Ovary (tissue), 9 donors: ENCODE results near the gene BROX. TPM values are rescaled to one million over a fixed set of nuclear protein-coding genes. Genes with fewer than 3 reads are reported as not detected.
"Not testable (repeated sequence)": the region's sequence is repeated elsewhere in the genome, so short reads cannot be mapped to it uniquely, and the experiment has no call there.

Experiments
- DNase-seq, 5 donors: peaks; one replicate each; pipeline ENCODE4 v3.0.0-alpha.2; 2019 to 2020
- H3K27ac ChIP-seq, 2 donors: fragments of 200-600 bp; one replicate each; pipeline versions ENCODE4 v1.5.1 to v1.8.0; 2019 to 2022
- H3K27me3 ChIP-seq: fragments of 200-600 bp; one replicate; pipeline ENCODE4 v1.8.0; 2022
- H3K36me3 ChIP-seq: fragments of 200-600 bp; sonication (generic); one replicate; pipeline ENCODE4 v1.5.1; 2019
- H3K4me1 ChIP-seq: one replicate; pipeline ENCODE4 v1.8.1; 2013; ENCODE audit warnings: mild to moderate bottlenecking, moderate library complexity; ENCODE audit not compliant: insufficient read depth
- H3K4me3 ChIP-seq: fragments of 200-600 bp; sonication (generic); one replicate; pipeline ENCODE4 v1.5.1; 2017
- H3K9me3 ChIP-seq, 2 donors: fragments of 200-600 bp in 1 of 2; sonication (generic) in 1 of 2; one replicate each; pipeline versions ENCODE4 v1.5.1 to v1.8.1; 2013 to 2019; ENCODE audit warnings: mild to moderate bottlenecking in 1 of 2, moderate library complexity in 1 of 2
- EP300 ChIP-seq: sonication (generic); formaldehyde crosslinking; IDR thresholded peaks from one replicate; pipeline ENCODE4 v1.6.1; 2017; ENCODE audit warnings: antibody characterized with exemption
- POLR2A ChIP-seq: fragments of 450-650 bp; IDR thresholded peaks from one replicate; pipeline ENCODE4 v1.6.1; 2017; ENCODE audit warnings: antibody characterized with exemption, mild to moderate bottlenecking, moderate library complexity
- WGBS, 3 donors: extraction: QIAGEN DNeasy Blood & Tissue Kit in 1 of 3; methylation state at CpG; one replicate each; pipeline versions ENCODE4 v1.1.5 to v1.1.7; 2013 to 2017; 5-methylcytosine and 5-hydroxymethylcytosine counted together
- intact Hi-C, 4 donors: fragments of 100-400 bp; cut with DNase I; formaldehyde crosslinking; loops; one replicate each; pipeline versions ENCODE4 v1.11.0 to v1.15.1; 2022 to 2023
- polyA plus RNA-seq, 2 donors: library from polyadenylated mRNA; stranded (reverse); fragments of 200-250 nt in 1 of 2; fragments of 350-450 nt in 1 of 2; fragmentation: Illumina TruSeq in 1 of 2; extraction: RNeasy Lipid Tissue Mini Kit (QIAGEN cat#74804) in 1 of 2; gene quantifications; one replicate each; pipeline ENCODE4 v1.2.3, GENCODE V29; 2013 to 2014
- total RNA-seq, 7 donors: library from RNA; depleted of rRNA in 2 of 7; stranded (reverse); fragments of >200 nt in 2 of 7; fragmentation: NEBNext Ultra II Directional in 3 of 7; extraction: Animal tissue kit (Norgen Biotek cat#: 25700) in 3 of 7; gene quantifications; one replicate each; pipeline versions ENCODE4 v1.1.0 to v1.2.4, GENCODE V29; 2016 to 2023
- TF ChIP-seq, protein P1 (sequence below), 3 donors: fragments of 450-650 bp in 2 of 3; fragments of 200-600 bp in 1 of 3; IDR thresholded peaks; one replicate each; pipeline versions ENCODE4 v1.5.1 to v1.8.0; 2016 to 2022; ENCODE audit warnings: antibody characterized with exemption in 3 of 3, mild to moderate bottlenecking in 1 of 3
- donor health status: DM: no; HTN: no; CAD: no; lungs with moderate emphysema.
- donor health status: DM: no; HTN: no; CAD: no.
- donor health status: Bipolar disorder and iron deficiency.
- donor health status: DM: yes; HTN: yes; CAD: no.
- donor health status: DM: no; HTN: no; CAD: no.
- donor health status: DM: yes; HTN: yes; CAD: no.

The BROX gene
- total and polyA plus RNA-seq, 9 donors = 13.8 to 42.3 (median 28.3) TPM

- TF ChIP-seq EP300 (no peak), POLR2A (no peak)
- TF ChIP-seq, protein P1, sequence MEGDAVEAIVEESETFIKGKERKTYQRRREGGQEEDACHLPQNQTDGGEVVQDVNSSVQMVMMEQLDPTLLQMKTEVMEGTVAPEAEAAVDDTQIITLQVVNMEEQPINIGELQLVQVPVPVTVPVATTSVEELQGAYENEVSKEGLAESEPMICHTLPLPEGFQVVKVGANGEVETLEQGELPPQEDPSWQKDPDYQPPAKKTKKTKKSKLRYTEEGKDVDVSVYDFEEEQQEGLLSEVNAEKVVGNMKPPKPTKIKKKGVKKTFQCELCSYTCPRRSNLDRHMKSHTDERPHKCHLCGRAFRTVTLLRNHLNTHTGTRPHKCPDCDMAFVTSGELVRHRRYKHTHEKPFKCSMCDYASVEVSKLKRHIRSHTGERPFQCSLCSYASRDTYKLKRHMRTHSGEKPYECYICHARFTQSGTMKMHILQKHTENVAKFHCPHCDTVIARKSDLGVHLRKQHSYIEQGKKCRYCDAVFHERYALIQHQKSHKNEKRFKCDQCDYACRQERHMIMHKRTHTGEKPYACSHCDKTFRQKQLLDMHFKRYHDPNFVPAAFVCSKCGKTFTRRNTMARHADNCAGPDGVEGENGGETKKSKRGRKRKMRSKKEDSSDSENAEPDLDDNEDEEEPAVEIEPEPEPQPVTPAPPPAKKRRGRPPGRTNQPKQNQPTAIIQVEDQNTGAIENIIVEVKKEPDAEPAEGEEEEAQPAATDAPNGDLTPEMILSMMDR (IDR thresholded peaks at IDR 0.05) = no peak
- 69 to 80% (median 78%) methylated on average over 10 of the region's 10 CpGs for WGBS, 3 donors
- Histone ChIP-seq H3K36me3 (no peaks in the 10 kb centered on the region), H3K27ac (no peak overlapping the region), H3K27me3 (no peaks in the 10 kb centered on the region), H3K4me3 (no peak overlapping the region), H3K4me1 (no peaks in the 10 kb centered on the region), H3K9me3 (no peaks in the 10 kb centered on the region)
- intact Hi-C loops = no loop called here
- no peak for DNase-seq
Observed at GRCh38 chr1:222757646-222758268, 45.4 kb downstream of the BROX start.

DNA sequence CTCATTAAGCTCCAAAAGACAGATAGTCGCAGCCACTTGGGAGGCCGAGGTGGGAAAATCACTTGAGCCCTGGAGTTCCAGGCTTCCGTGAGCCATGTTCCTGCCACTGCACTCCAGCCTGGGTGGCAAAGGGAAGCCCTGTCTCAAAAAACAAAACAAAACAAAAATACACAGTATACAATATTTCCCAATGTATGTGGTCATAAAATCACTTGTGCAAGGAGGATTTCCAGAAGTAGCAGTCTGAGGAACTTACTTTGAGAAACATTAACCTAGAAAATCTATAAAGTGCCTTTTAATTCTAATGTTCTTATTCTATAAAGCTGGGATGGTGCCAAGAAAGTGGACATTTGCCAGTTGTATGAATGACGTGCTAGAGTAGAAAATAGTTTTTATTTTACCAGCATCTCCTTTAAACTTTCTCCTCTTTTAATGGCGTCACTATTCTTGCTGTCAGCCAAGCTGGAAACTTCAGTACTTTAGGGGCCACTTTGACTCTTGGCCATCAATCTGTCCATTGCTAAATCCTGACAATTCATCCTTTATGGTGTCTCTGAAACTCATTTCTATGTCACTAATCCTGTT lies 47.2 kb downstream of the BROX start:
- no peak for DNase-seq
- Histone ChIP-seq H3K9me3 (no peaks in the 10 kb centered on the region), H3K4me1 (no peaks in the 10 kb centered on the region), H3K36me3 (no peaks in the 10 kb centered on the region), H3K4me3 (no peak overlapping the region), H3K27me3 (no peaks in the 10 kb centered on the region), H3K27ac (no peak overlapping the region)
- WGBS, 3 donors = 81 to 82% (median 82%) methylated on average over 5 of the region's 5 CpGs
- intact Hi-C loops = no loop called here
- TF ChIP-seq EP300 = no peak
- no peak for TF ChIP-seq POLR2A
- TF ChIP-seq, protein P1 (IDR thresholded peaks at IDR 0.05) = no peak

- H3K9me3 ChIP-seq = no peaks in the 10 kb centered on the region
- H3K27me3 ChIP-seq = no peaks in the 10 kb centered on the region
- H3K36me3 ChIP-seq = no peaks in the 10 kb centered on the region
- H3K4me1 ChIP-seq = no peaks in the 10 kb centered on the region
- intact Hi-C loops = no loop called here
- 52 to 71% (median 65%) methylated on average over 1 of the region's 1 CpG for WGBS, 3 donors
- H3K27ac ChIP-seq = no peak overlapping the region
- H3K4me3 ChIP-seq = no peak overlapping the region
- no peak for DNase-seq
- TF ChIP-seq, protein P1 (IDR thresholded peaks at IDR 0.05) = no peak
- TF ChIP-seq EP300 (no peak), POLR2A (no peak)
Observed at GRCh38 chr1:222761083-222761482, 48.7 kb downstream of the BROX start.

- H3K27ac ChIP-seq, intact Hi-C loops: not testable (repeated sequence)
- 45 to 96% (median 47%) methylated on average over 4 of the region's 4 CpGs for WGBS, 3 donors
Observed at GRCh38 chr1:222762178-222762577, 49.8 kb downstream of the BROX start.

DNA sequence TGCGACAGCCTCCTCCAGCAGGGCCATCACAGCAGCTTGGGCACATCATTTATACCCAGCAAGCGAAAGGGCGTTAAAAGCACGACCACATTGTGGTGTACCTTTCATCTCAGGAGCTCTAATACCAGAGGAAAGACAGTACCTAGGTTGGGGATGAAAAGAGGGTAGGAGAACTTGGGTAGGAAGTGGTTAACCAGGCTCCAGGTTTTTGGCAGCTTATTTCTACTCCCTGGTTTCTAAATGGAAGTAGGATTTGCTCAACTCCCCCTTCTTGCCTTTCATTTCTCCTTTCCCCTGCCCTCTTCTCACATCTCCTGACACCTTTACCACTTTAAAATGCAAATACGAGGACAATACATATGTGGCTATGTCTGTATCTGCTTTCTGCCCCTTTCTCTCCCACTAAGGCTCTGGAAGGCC lies 54.8 kb downstream of the BROX start:
- intact Hi-C loops = no loop called here
- H3K27me3 ChIP-seq = no peaks in the 10 kb centered on the region
- H3K36me3 ChIP-seq = no peaks in the 10 kb centered on the region
- 81 to 86% (median 84%) methylated on average over 5 of the region's 5 CpGs for WGBS, 3 donors
- DNase-seq = no peak
- no peak overlapping the region for H3K4me3 ChIP-seq
- TF ChIP-seq, protein P1 (IDR thresholded peaks at IDR 0.05) = no peak
- TF ChIP-seq EP300 = no peak
- no peak for TF ChIP-seq POLR2A
- H3K27ac ChIP-seq = no peak overlapping the region
- H3K4me1 ChIP-seq = no peaks in the 10 kb centered on the region
- no peaks in the 10 kb centered on the region for H3K9me3 ChIP-seq

More at GRCh38 chr1:222762178-222762577, 49.8 kb downstream of the BROX start:
- not testable (repeated sequence) for H3K27me3 ChIP-seq, H3K4me1 ChIP-seq, H3K36me3 ChIP-seq, H3K4me3 ChIP-seq, DNase-seq, H3K9me3 ChIP-seq
